ENCODE data around the gene GBX2. TPM values are rescaled to one million over a fixed set of nuclear protein-coding genes. Genes with fewer than 3 reads are reported as not detected.

GBX2 gene
- total RNA-seq, 1 experiment from 2014 or later: 10.2 TPM

DNA sequence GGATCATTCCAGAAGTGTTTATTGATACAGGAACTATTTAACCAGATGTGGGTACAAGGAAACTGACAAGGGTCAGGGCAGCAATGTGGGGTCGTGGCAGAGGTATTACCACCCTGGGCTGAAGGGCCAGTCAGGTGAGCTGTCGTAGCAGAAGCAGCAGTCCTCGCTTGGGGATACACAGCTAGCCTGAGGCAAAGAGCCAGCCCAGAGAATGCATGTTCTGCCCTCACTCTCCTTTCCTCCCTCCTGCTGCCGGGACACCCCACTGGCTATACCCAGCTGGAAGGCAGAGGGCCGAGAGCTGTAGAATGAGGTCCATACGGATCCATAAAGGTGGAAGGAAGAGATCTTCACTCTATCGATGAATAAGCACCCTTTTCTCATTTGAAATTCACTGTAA lies 32.2 kb upstream of the GBX2 start:
- no peaks in the 10 kb centered on the region for H3K4me1 ChIP-seq (ENCODE audit: control insufficient read depth, insufficient read depth, low read length)
- no peaks in the 10 kb centered on the region for H3K27me3 ChIP-seq (ENCODE audit: control insufficient read depth, insufficient read depth, low read length)
- CTCF ChIA-PET: no interaction called here
- no peak overlapping the region for H3K27ac ChIP-seq (ENCODE audit: low read length)
- in situ Hi-C loops (cut with HindIII; ENCODE audit: low pct_unique_long_range_greater_than_20kb, low sequenced_read_pairs) (no loop called here), intact Hi-C loops (cut with micrococcal nuclease; ENCODE audit: unreplicated experiment) (no loop called here)
- BruUV-seq (replicated peaks): no TSS peak
- DNase-seq (ENCODE audit: low read depth, low spot score): no peak
- POLR2A ChIA-PET: no interaction called here
- TF ChIP-seq, protein P1, sequence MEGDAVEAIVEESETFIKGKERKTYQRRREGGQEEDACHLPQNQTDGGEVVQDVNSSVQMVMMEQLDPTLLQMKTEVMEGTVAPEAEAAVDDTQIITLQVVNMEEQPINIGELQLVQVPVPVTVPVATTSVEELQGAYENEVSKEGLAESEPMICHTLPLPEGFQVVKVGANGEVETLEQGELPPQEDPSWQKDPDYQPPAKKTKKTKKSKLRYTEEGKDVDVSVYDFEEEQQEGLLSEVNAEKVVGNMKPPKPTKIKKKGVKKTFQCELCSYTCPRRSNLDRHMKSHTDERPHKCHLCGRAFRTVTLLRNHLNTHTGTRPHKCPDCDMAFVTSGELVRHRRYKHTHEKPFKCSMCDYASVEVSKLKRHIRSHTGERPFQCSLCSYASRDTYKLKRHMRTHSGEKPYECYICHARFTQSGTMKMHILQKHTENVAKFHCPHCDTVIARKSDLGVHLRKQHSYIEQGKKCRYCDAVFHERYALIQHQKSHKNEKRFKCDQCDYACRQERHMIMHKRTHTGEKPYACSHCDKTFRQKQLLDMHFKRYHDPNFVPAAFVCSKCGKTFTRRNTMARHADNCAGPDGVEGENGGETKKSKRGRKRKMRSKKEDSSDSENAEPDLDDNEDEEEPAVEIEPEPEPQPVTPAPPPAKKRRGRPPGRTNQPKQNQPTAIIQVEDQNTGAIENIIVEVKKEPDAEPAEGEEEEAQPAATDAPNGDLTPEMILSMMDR (IDR thresholded peaks at IDR 0.05): no peak
- no peak for TF ChIP-seq POLR2AphosphoS5 (IDR thresholded peaks at IDR 0.05; ENCODE audit: low read depth, low read length)
- TF ChIP-seq TCF7L2 (IDR thresholded peaks at IDR 0.05; ENCODE audit: low read depth, low read length): no peak
- TF ChIP-seq SIN3A (IDR thresholded peaks at IDR 0.05; ENCODE audit: borderline replicate concordance, insufficient read depth, low read depth, low read length): no peak
- no peak for TF ChIP-seq REST (IDR thresholded peaks at IDR 0.05; ENCODE audit: insufficient read depth in 1 of 2, low read depth in 2 of 2, low read length in 1 of 2)
- H3K36me3 ChIP-seq (ENCODE audit: control insufficient read depth, insufficient read depth, low read length): no peaks in the 10 kb centered on the region
- no peak overlapping the region for H3K4me3 ChIP-seq (ENCODE audit: low read depth in 2 of 2, low read length in 2 of 2)
- ATAC-seq: no peak
- peaks cover 2% of the 10 kb centered on the region; the same call in 1 of the 2 replicates for H3K9me3 ChIP-seq (ENCODE audit: control insufficient read depth, insufficient read depth, low read depth, low read length)

- in situ Hi-C loops (cut with HindIII; ENCODE audit: low pct_unique_long_range_greater_than_20kb, low sequenced_read_pairs): no loop called here
- TF ChIP-seq TCF7L2 (IDR thresholded peaks at IDR 0.05; ENCODE audit: low read depth, low read length) (no peak), REST (IDR thresholded peaks at IDR 0.05; ENCODE audit: insufficient read depth in 1 of 2, low read depth in 2 of 2, low read length in 1 of 2) (no peak), SIN3A (IDR thresholded peaks at IDR 0.05; ENCODE audit: borderline replicate concordance, insufficient read depth, low read depth, low read length) (no peak), POLR2AphosphoS5 (IDR thresholded peaks at IDR 0.05; ENCODE audit: low read depth, low read length) (no peak)
- TF ChIP-seq, protein P1 (IDR thresholded peaks at IDR 0.05): no peak
Measured at GRCh38 chr2:236196366-236196765, 28.2 kb upstream of the GBX2 start.

More at GRCh38 chr2:236196366-236196765, 28.2 kb upstream of the GBX2 start:
- Histone ChIP-seq H3K4me3 (ENCODE audit: low read depth in 2 of 2, low read length in 2 of 2) (no peak overlapping the region), H3K4me1 (ENCODE audit: control insufficient read depth, insufficient read depth, low read length) (no peaks in the 10 kb centered on the region), H3K27me3 (ENCODE audit: control insufficient read depth, insufficient read depth, low read length) (no peaks in the 10 kb centered on the region), H3K9me3 (ENCODE audit: control insufficient read depth, insufficient read depth, low read depth, low read length) (no peaks in the 10 kb centered on the region), H3K36me3 (ENCODE audit: control insufficient read depth, insufficient read depth, low read length) (no peaks in the 10 kb centered on the region), H3K27ac (ENCODE audit: low read length) (no peak overlapping the region)
- no peak for ATAC-seq
- DNase-seq (ENCODE audit: low read depth, low spot score): no peak
- BruUV-seq (replicated peaks): no TSS peak
- intact Hi-C loops (cut with micrococcal nuclease; ENCODE audit: unreplicated experiment): no loop called here
- ChIA-PET CTCF (no interaction called here), POLR2A (no interaction called here)

Measured in Panc1 (cell line).